Mesendoderm (in vitro differentiated cells): ENCODE measurements around the gene SELENOV.

Source experiments
- DNase-seq: peaks from one replicate; pipeline ENCODE4 v3.0.0; 2013
- H2AK5ac ChIP-seq: 2 replicates; pipeline ENCODE4 v1.6.1; 2013; ENCODE audit warnings: low read length, inconsistent platforms
- H2BK120ac ChIP-seq: 2 replicates; pipeline ENCODE4 v1.6.1; 2013; ENCODE audit warnings: low read depth, mild to moderate bottlenecking, low read length, moderate library complexity, mixed read lengths
- H2BK15ac ChIP-seq: replicated peaks from 2 replicates; pipeline ENCODE4 v1.6.1; 2013; ENCODE audit warnings: low read depth, mild to moderate bottlenecking, moderate library complexity
- H2BK5ac ChIP-seq: 2 replicates; pipeline ENCODE4 v1.6.1; 2013; ENCODE audit warnings: low read length, inconsistent platforms
- H3K18ac ChIP-seq: 2 replicates; pipeline ENCODE4 v1.6.1; 2013; ENCODE audit warnings: mild to moderate bottlenecking, low read length, mixed read lengths
- H3K23ac ChIP-seq: one replicate; pipeline ENCODE4 v1.6.1; 2013; ENCODE audit warnings: low read length
- H3K27ac ChIP-seq: 2 replicates; pipeline ENCODE4 v1.5.1; 2013; ENCODE audit warnings: low read depth, mild to moderate bottlenecking, inconsistent platforms, low read length, moderate library complexity
- H3K27me3 ChIP-seq: 2 replicates; pipeline ENCODE4 v1.6.1; 2013; ENCODE audit warnings: low read length, control low read depth, mild to moderate bottlenecking, inconsistent platforms; ENCODE audit not compliant: insufficient read depth, poor library complexity
- H3K36me3 ChIP-seq: 2 replicates; pipeline ENCODE4 v1.6.1; 2013; ENCODE audit warnings: low read length, inconsistent platforms; ENCODE audit not compliant: control insufficient read depth, insufficient read depth
- H3K4ac ChIP-seq: one replicate; pipeline ENCODE4 v1.6.1; 2013; ENCODE audit warnings: low read depth, mild to moderate bottlenecking, low read length, moderate library complexity
- H3K4me1 ChIP-seq: 2 replicates; pipeline ENCODE4 v1.6.1; 2013; ENCODE audit warnings: low read depth, low read length, inconsistent platforms; ENCODE audit not compliant: control insufficient read depth
- H3K4me2 ChIP-seq: 2 replicates; pipeline ENCODE4 v1.6.1; 2013; ENCODE audit warnings: low read length
- H3K4me3 ChIP-seq: 2 replicates; pipeline ENCODE4 v1.5.1; 2013; ENCODE audit warnings: mild to moderate bottlenecking, low read length
- H3K56ac ChIP-seq: one replicate; pipeline ENCODE4 v1.6.1; 2013; ENCODE audit warnings: low read length
- H3K79me1 ChIP-seq: 2 replicates; pipeline ENCODE4 v1.6.1; 2013; ENCODE audit warnings: low read length, inconsistent platforms
- H3K79me2 ChIP-seq: 2 replicates; pipeline ENCODE4 v1.6.1; 2013; ENCODE audit warnings: mild to moderate bottlenecking, low read length; ENCODE audit not compliant: control insufficient read depth, insufficient read depth
- H3K9ac ChIP-seq: 2 replicates; pipeline ENCODE4 v1.6.1; 2013; ENCODE audit warnings: low read length, inconsistent platforms
- H4K5ac ChIP-seq: one replicate; pipeline ENCODE4 v1.6.1; 2013; ENCODE audit warnings: low read length
- H4K8ac ChIP-seq: one replicate; pipeline ENCODE4 v1.6.1; 2013; ENCODE audit warnings: low read depth, mild to moderate bottlenecking, control low read depth, low read length, moderate library complexity
- WGBS: extraction: QIAGEN DNeasy Blood & Tissue Kit; methylation state at CpG from one replicate; pipeline ENCODE4 v1.1.7; 2013; ENCODE audit warnings: low lambda C conversion rate, missing lambda C conversion rate; ENCODE audit not compliant: insufficient coverage; ENCODE audit errors: extremely low coverage; 5-methylcytosine and 5-hydroxymethylcytosine counted together

Gene SELENOV

GRCh38 chr19:39524495-39524894, 9.6 kb downstream of the SELENOV start:
- H3K79me1 ChIP-seq: no peaks in the 10 kb centered on the region
- no peak overlapping the region for H3K56ac ChIP-seq
- no peak overlapping the region for H2BK5ac ChIP-seq
- no CpG with 5 or more reads among the region's 8 CpGs for WGBS
- H3K4ac ChIP-seq: no peak overlapping the region
- no peak overlapping the region for H4K8ac ChIP-seq
- no peak overlapping the region for H3K4me2 ChIP-seq
- no peak overlapping the region for H4K5ac ChIP-seq
- H3K79me2 ChIP-seq: no peaks in the 10 kb centered on the region
- H2BK120ac ChIP-seq: no peak overlapping the region
- H3K4me1 ChIP-seq: no peaks in the 10 kb centered on the region
- no peak overlapping the region for H3K27ac ChIP-seq
- H3K36me3 ChIP-seq: no peaks in the 10 kb centered on the region
- H3K27me3 ChIP-seq: no peaks in the 10 kb centered on the region
- no peak for DNase-seq
- H3K4me3 ChIP-seq: no peak overlapping the region
- H3K23ac ChIP-seq: no peak overlapping the region
- H3K18ac ChIP-seq: no peak overlapping the region
- no peak overlapping the region for H2BK15ac ChIP-seq
- no peak overlapping the region for H3K9ac ChIP-seq
- H2AK5ac ChIP-seq: no peak overlapping the region

- H2BK15ac ChIP-seq: no peak overlapping the region
- H3K56ac ChIP-seq: no peak overlapping the region
- no peak overlapping the region for H3K9ac ChIP-seq
- no peak overlapping the region for H3K18ac ChIP-seq
- no peak overlapping the region for H2BK5ac ChIP-seq
- no CpG with 5 or more reads among the region's 3 CpGs for WGBS
- H3K4me2 ChIP-seq: no peak overlapping the region
- H3K27me3 ChIP-seq: no peaks in the 10 kb centered on the region
- H2AK5ac ChIP-seq: no peak overlapping the region
- no peaks in the 10 kb centered on the region for H3K36me3 ChIP-seq
- H3K79me1 ChIP-seq: no peaks in the 10 kb centered on the region
- no peak overlapping the region for H3K4ac ChIP-seq
- no peaks in the 10 kb centered on the region for H3K4me1 ChIP-seq
- no peak overlapping the region for H2BK120ac ChIP-seq
- H3K23ac ChIP-seq: no peak overlapping the region
- no peak overlapping the region for H3K4me3 ChIP-seq
- H3K27ac ChIP-seq: no peak overlapping the region
- no peaks in the 10 kb centered on the region for H3K79me2 ChIP-seq
- H4K8ac ChIP-seq: no peak overlapping the region
- no peak overlapping the region for H4K5ac ChIP-seq
- no peak for DNase-seq
Observed at GRCh38 chr19:39525205-39525604, 10.3 kb downstream of the SELENOV start.

GRCh38 chr19:39531834-39532232, 16.9 kb downstream of the SELENOV start:
- H3K79me1 ChIP-seq: peaks cover 2% of the 10 kb centered on the region
- H3K79me2 ChIP-seq: no peaks in the 10 kb centered on the region

GRCh38 chr19:39532233-39533002, 17.5 kb downstream of the SELENOV start, which contains the start of gene EID2B:
TSS of gene EID2B (minus strand) at chr19:39532852. CDS start at chr19:39532802, 50 bp downstream.
- Histone ChIP-seq H4K5ac (no peak within 1 kb of the TSS), H3K4me2 (peak within 1 kb of the TSS; percentile 100), H3K79me1 (peaks cover 2% of the 10 kb centered on the region), H3K23ac (peak within 1 kb of the TSS; percentile 68), H2AK5ac (no peak within 1 kb of the TSS), H3K36me3 (no peaks in the 10 kb centered on the region), H3K9ac (peak within 1 kb of the TSS; percentile 83), H3K79me2 (no peaks in the 10 kb centered on the region), H3K56ac (peak within 1 kb of the TSS; percentile 96), H3K27ac (no peak within 1 kb of the TSS), H2BK5ac (no peak within 1 kb of the TSS), H3K4ac (no peak within 1 kb of the TSS), H2BK120ac (no peak within 1 kb of the TSS), H3K4me1 (no peaks in the 10 kb centered on the region), H3K27me3 (no peaks in the 10 kb centered on the region), H2BK15ac (no peak within 1 kb of the TSS), H3K4me3 (peak within 1 kb of the TSS; percentile 88), H4K8ac (no peak within 1 kb of the TSS), H3K18ac (peak within 1 kb of the TSS; percentile 22)
- WGBS: no CpG with 5 or more reads among the region's 65 CpGs
- DNase-seq: peak; percentile 95

More at GRCh38 chr19:39531834-39532232, 16.9 kb downstream of the SELENOV start:
- H3K4me2 ChIP-seq: peak overlapping the region; percentile 100
- H3K56ac ChIP-seq: peak overlapping the region; percentile 96
- no peak for DNase-seq
- H3K4me1 ChIP-seq: no peaks in the 10 kb centered on the region
- H3K18ac ChIP-seq: no peak overlapping the region
- no peak overlapping the region for H3K4ac ChIP-seq
- no peak overlapping the region for H4K8ac ChIP-seq
- H3K27ac ChIP-seq: no peak overlapping the region
- H3K23ac ChIP-seq: no peak overlapping the region
- H3K36me3 ChIP-seq: no peaks in the 10 kb centered on the region
- H4K5ac ChIP-seq: no peak overlapping the region
- no peak overlapping the region for H2BK120ac ChIP-seq
- H2BK5ac ChIP-seq: no peak overlapping the region
- no peaks in the 10 kb centered on the region for H3K27me3 ChIP-seq
- H3K4me3 ChIP-seq: peak overlapping the region; percentile 88
- peak overlapping the region; percentile 83 for H3K9ac ChIP-seq
- no CpG with 5 or more reads among the region's 14 CpGs for WGBS
- no peak overlapping the region for H2BK15ac ChIP-seq
- H2AK5ac ChIP-seq: no peak overlapping the region

GRCh38 chr19:39533003-39533512, 18.1 kb downstream of the SELENOV start:
- Histone ChIP-seq H3K4me2 (no peak overlapping the region), H3K4ac (no peak overlapping the region), H3K9ac (no peak overlapping the region), H3K36me3 (no peaks in the 10 kb centered on the region), H2BK120ac (no peak overlapping the region), H4K5ac (no peak overlapping the region), H2BK5ac (no peak overlapping the region), H4K8ac (no peak overlapping the region), H3K4me3 (no peak overlapping the region), H3K79me2 (no peaks in the 10 kb centered on the region), H3K27ac (no peak overlapping the region), H3K27me3 (no peaks in the 10 kb centered on the region), H2BK15ac (no peak overlapping the region), H3K79me1 (peaks cover 2% of the 10 kb centered on the region), H3K23ac (no peak overlapping the region), H3K56ac (no peak overlapping the region), H3K4me1 (no peaks in the 10 kb centered on the region), H3K18ac (no peak overlapping the region), H2AK5ac (no peak overlapping the region)
- DNase-seq: no peak
- no CpG with 5 or more reads among the region's 12 CpGs for WGBS
